C4-2B (cell line): ENCODE results near the gene MNT.

Source experiments
- CTCF ChIP-seq: fragments of 450-650 bp; conservative IDR thresholded peaks from 2 replicates; pipeline ENCODE4 v1.5.1; 2017; ENCODE audit warnings: mild to moderate bottlenecking
- ZFX ChIP-seq: fragments of 450-650 bp; IDR thresholded peaks from 2 replicates; pipeline ENCODE4 v1.6.1; 2017

DNA sequence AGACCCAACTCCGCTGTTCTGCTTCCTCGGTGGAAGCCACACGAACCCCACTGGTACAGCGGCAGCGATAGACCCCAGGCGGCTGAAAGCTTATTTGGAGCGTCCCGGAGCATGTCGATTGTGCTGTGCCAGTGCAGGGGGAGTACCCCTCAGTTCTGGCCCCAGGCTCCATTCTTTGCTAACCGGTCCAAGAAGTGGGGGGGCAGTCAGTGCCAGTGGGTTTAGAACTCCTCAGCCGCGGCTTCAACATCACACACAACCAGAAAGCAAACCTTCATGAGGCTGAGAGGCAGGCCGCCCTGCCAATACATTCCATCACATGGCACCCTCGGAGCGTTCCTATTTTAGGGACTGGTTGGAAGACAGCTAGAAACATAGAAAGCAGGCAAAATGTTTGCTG is 1.7 kb upstream of the MNT start:
- TF ChIP-seq CTCF (no peak), ZFX (no peak)
